Keratinocyte (primary cell): Measurements from ENCODE around the gene MFSD1. TPM values are rescaled to one million over a fixed set of nuclear protein-coding genes. Genes with fewer than 3 reads are reported as not detected.

Source experiments
- DNase-seq: peaks from one replicate; pipeline ENCODE4 v3.0.0-alpha.2; 2011; ENCODE audit warnings: low read depth, missing footprints, low spot score
- FAIRE-seq: peaks from 2 replicates; lab custom pipeline; 2011; peaks lifted over from hg19 to GRCh38; lab: Jason Lieb, UNC
- H2AFZ ChIP-seq: 2 replicates; pipeline ENCODE4 v1.6.0; 2012; ENCODE audit warnings: low read length, control low read depth, inconsistent platforms; ENCODE audit not compliant: control insufficient read depth
- H3K27ac ChIP-seq: 2 replicates; pipeline ENCODE4 v1.5.1; 2011; ENCODE audit warnings: low read length; ENCODE audit not compliant: control insufficient read depth, insufficient read depth
- H3K27me3 ChIP-seq: 3 replicates; pipeline ENCODE4 v1.6.0; 2011; ENCODE audit warnings: low read length; ENCODE audit not compliant: control insufficient read depth, insufficient read depth; ENCODE audit errors: extremely low read depth
- H3K36me3 ChIP-seq, 2 experiments: 2 replicates in 1 of 2; 3 replicates in 1 of 2; pipeline ENCODE4 v1.5.1; 2011; ENCODE audit warnings: low read length in 2 of 2, mild to moderate bottlenecking in 1 of 2; ENCODE audit not compliant: control insufficient read depth in 2 of 2, insufficient read depth in 2 of 2; ENCODE audit errors: extremely low read depth in 1 of 2
- H3K4me1 ChIP-seq: 3 replicates; pipeline ENCODE4 v1.5.1; 2011; ENCODE audit warnings: low read length; ENCODE audit not compliant: control insufficient read depth, insufficient read depth; ENCODE audit errors: extremely low read depth
- H3K4me2 ChIP-seq: 3 replicates; pipeline ENCODE4 v1.6.0; 2011; ENCODE audit warnings: low read depth, low read length; ENCODE audit not compliant: control insufficient read depth, insufficient read depth; ENCODE audit errors: extremely low read depth
- H3K4me3 ChIP-seq, 3 experiments: fragments of 200-600 bp in 1 of 3; sonication (generic) in 1 of 3; 2 replicates in 2 of 3; 3 replicates in 1 of 3; pipeline ENCODE4 v1.5.1; 2011 to 2016; ENCODE audit warnings: low read length in 3 of 3, mild to moderate bottlenecking in 3 of 3, control low read depth in 2 of 3, inconsistent platforms in 1 of 3, low read depth in 1 of 3, mixed read lengths in 1 of 3, mixed run types in 1 of 3, moderate library complexity in 1 of 3; ENCODE audit not compliant: control insufficient read depth in 2 of 3, insufficient read depth in 2 of 3; ENCODE audit errors: extremely low read depth in 1 of 3
- H3K79me2 ChIP-seq: 2 replicates; pipeline ENCODE4 v1.6.0; 2012; ENCODE audit warnings: low read length; ENCODE audit not compliant: control insufficient read depth, insufficient read depth
- H3K9ac ChIP-seq: 3 replicates; pipeline ENCODE4 v1.6.0; 2011; ENCODE audit warnings: low read length; ENCODE audit not compliant: control insufficient read depth, insufficient read depth; ENCODE audit errors: extremely low read depth
- H3K9me1 ChIP-seq: 3 replicates; pipeline ENCODE4 v1.6.0; 2011; ENCODE audit warnings: low read length; ENCODE audit not compliant: control insufficient read depth, insufficient read depth; ENCODE audit errors: extremely low read depth
- H3K9me3 ChIP-seq: 2 replicates; pipeline ENCODE4 v1.5.1; 2012; ENCODE audit warnings: low read depth, low read length; ENCODE audit not compliant: control insufficient read depth
- H4K20me1 ChIP-seq: 3 replicates; pipeline ENCODE4 v1.6.0; 2011; ENCODE audit warnings: low read length; ENCODE audit not compliant: control insufficient read depth, insufficient read depth; ENCODE audit errors: extremely low read depth
- EZH2 ChIP-seq: IDR thresholded peaks from one replicate; pipeline ENCODE4 v1.6.1; 2012; ENCODE audit warnings: inconsistent platforms, mild to moderate bottlenecking, low read length, moderate library complexity
- dilution Hi-C: fragments of 300-500 bp; cut with MboI; formaldehyde crosslinking; loops from one replicate; pipeline ENCODE4 v1.7.0; 2020; ENCODE audit warnings: low sequenced_read_pairs; ENCODE audit not compliant: extremely low pct_ligation_motif_present
- polyA plus RNA-seq, 5 experiments: library from polyadenylated mRNA; depleted of rRNA in 3 of 5; stranded (reverse) in 3 of 5; stranded (forward) in 1 of 5; unstranded in 1 of 5; fragments of >200 nt; gene quantifications; 1 replicate in 1 of 5; 2 replicates in 3 of 5; 3 replicates in 1 of 5; pipeline versions ENCODE4 v1.2.1 to v1.2.3, GENCODE V29; 2011 to 2012; ENCODE audit warnings: missing spikeins in 2 of 5, low read depth in 1 of 5, low replicate concordance in 1 of 5
- TF ChIP-seq, protein P1 (sequence below), 3 experiments: IDR thresholded peaks in 1 of 3; conservative IDR thresholded peaks in 1 of 3; optimal IDR thresholded peaks in 1 of 3; 2 replicates in 2 of 3; 3 replicates in 1 of 3; pipeline versions ENCODE3 to v1.5.1; 2011; ENCODE audit warnings: low read length in 3 of 3, mild to moderate bottlenecking in 3 of 3, moderate library complexity in 2 of 3, control low read depth in 1 of 3, inconsistent platforms in 1 of 3; ENCODE audit not compliant: insufficient read depth in 2 of 3; ENCODE audit errors: extremely low read depth in 1 of 3

MFSD1 gene
- polyA plus RNA-seq, 1 donor (not counting 4 experiments of a cell fraction or from before 2014, with no cell fraction given), result 49.8 TPM

GRCh38 chr3:158775426-158776410, 26.1 kb upstream of the MFSD1 start:
- H2AFZ ChIP-seq, result no peak overlapping the region
- no peaks in the 10 kb centered on the region for H3K79me2 ChIP-seq
- H3K9me3 ChIP-seq, result no peaks in the 10 kb centered on the region
- no peaks in the 10 kb centered on the region for H3K27me3 ChIP-seq
- no peaks in the 10 kb centered on the region for H3K36me3 ChIP-seq
- DNase-seq (no peak), FAIRE-seq (no peak)
- H3K4me1 ChIP-seq, result no peaks in the 10 kb centered on the region
- H3K4me2 ChIP-seq, result no peak overlapping the region
- H3K27ac ChIP-seq, result no peak overlapping the region
- no peaks in the 10 kb centered on the region for H4K20me1 ChIP-seq
- no peaks in the 10 kb centered on the region for H3K9me1 ChIP-seq
- no peak overlapping the region for H3K4me3 ChIP-seq
- dilution Hi-C loops, result no loop called here
- TF ChIP-seq, protein P1, sequence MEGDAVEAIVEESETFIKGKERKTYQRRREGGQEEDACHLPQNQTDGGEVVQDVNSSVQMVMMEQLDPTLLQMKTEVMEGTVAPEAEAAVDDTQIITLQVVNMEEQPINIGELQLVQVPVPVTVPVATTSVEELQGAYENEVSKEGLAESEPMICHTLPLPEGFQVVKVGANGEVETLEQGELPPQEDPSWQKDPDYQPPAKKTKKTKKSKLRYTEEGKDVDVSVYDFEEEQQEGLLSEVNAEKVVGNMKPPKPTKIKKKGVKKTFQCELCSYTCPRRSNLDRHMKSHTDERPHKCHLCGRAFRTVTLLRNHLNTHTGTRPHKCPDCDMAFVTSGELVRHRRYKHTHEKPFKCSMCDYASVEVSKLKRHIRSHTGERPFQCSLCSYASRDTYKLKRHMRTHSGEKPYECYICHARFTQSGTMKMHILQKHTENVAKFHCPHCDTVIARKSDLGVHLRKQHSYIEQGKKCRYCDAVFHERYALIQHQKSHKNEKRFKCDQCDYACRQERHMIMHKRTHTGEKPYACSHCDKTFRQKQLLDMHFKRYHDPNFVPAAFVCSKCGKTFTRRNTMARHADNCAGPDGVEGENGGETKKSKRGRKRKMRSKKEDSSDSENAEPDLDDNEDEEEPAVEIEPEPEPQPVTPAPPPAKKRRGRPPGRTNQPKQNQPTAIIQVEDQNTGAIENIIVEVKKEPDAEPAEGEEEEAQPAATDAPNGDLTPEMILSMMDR (optimal IDR thresholded peaks at IDR 0.05 in 1 of 3, IDR thresholded peaks at IDR 0.05 in 1 of 3, conservative IDR thresholded peaks at IDR 0.05 in 1 of 3; ENCODE audit: extremely low read depth in 1 of 3, insufficient read depth in 2 of 3, low read length in 3 of 3), result no peak
- TF ChIP-seq EZH2, result no peak
- H3K9ac ChIP-seq, result no peak overlapping the region

DNA sequence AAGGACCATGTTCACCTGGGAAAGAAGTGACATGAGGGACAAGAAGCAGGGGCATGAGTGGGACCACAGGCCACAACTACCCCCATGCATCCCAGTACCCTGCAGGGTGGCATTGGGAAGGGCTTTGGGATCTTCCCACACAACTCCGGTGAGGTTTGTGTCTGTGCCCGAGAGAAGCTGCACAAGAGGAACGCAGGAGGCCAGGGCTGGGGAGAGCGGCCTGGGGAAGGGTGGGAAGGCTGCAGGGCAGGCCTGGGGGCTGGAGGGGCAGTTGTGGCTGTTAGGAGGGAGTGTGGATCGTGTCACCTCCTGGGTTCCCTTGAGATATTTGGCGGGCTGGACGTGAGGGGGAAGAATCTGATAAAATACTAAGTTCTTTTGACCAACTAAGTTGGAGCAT, 25.3 kb upstream of the MFSD1 start:
- Histone ChIP-seq H3K36me3 (no peaks in the 10 kb centered on the region), H3K4me1 (no peaks in the 10 kb centered on the region), H3K79me2 (no peaks in the 10 kb centered on the region), H4K20me1 (no peaks in the 10 kb centered on the region), H3K9me3 (no peaks in the 10 kb centered on the region), H3K9ac (no peak overlapping the region), H3K27me3 (no peaks in the 10 kb centered on the region), H3K27ac (no peak overlapping the region), H3K4me3 (no peak overlapping the region), H3K4me2 (no peak overlapping the region), H3K9me1 (no peaks in the 10 kb centered on the region), H2AFZ (no peak overlapping the region)
- no peak for TF ChIP-seq EZH2
- TF ChIP-seq, protein P1 (optimal IDR thresholded peaks at IDR 0.05 in 1 of 3, IDR thresholded peaks at IDR 0.05 in 1 of 3, conservative IDR thresholded peaks at IDR 0.05 in 1 of 3; ENCODE audit: extremely low read depth in 1 of 3, insufficient read depth in 2 of 3, low read length in 3 of 3), result no peak
- FAIRE-seq (no peak), DNase-seq (no peak)
- dilution Hi-C loops, result no loop called here
